Right ventricle myocardium inferior (tissue), 1 donor: ENCODE results near the gene CTNNBL1. TPM values are rescaled to one million over a fixed set of nuclear protein-coding genes. Genes with fewer than 3 reads are reported as not detected.
"Not testable (repeated sequence)": the region's sequence is repeated elsewhere in the genome, so short reads cannot be mapped to it uniquely, and the experiment has no call there.

Source experiments
- ATAC-seq: fragments of 200-7000 bp; cut with Tn5 transposase; one replicate; pipeline ENCODE4 v1.9.1; 2020; ENCODE audit warnings: mild to moderate bottlenecking, moderate library complexity
- DNase-seq: peaks from one replicate; pipeline ENCODE4 v3.0.0; 2021; ENCODE audit errors: missing footprints
- intact Hi-C: fragments of 100-400 bp; cut with DNase I; formaldehyde crosslinking; loops from one replicate; pipeline ENCODE4 v1.11.0; 2022
- total RNA-seq: library from RNA; stranded (reverse); fragmentation: NEBNext Ultra II Directional; extraction: Animal tissue kit (Norgen Biotek cat#: 25700); gene quantifications from one replicate; pipeline ENCODE4 v1.2.1, GENCODE V29; 2021
- donor health status: DM: no; HTN: yes; CAD: no; lungs with severe emphysema.

CTNNBL1 gene
- total RNA-seq, 1 donor from 2014 or later = 62.1 TPM

DNA sequence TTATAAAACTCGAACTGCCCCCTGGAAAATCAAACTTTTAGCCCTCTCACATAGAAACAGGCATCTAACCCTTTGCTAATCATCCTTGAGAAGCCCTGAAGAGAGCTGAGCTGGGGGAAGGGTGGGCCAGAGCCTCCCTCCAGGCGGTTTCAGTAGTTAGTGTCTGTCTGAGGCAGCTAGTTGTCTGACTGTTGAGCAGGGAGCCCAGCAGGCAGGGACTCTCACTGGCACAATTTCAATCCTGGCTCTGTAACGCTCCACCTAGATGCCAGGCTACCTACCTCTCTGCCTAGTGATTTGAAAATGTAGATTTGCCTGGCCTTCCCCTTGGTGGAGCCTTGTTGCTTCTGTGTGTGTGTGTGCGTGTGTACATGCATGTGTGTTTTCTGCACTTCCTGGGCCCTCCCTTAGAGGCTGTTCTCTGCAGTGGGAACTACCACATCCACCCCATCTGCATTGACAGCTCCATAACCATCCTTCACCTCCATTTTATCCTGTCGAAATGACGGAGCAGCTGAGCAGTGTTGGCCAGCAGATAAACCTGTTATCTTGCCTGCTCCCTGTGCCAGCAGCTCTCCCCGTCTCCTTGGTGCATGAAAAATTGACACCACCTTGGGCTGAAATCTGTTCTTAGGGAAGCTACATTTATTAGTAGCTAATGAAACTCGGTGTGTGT lies 139.5 kb downstream of the CTNNBL1 start:
- ATAC-seq = no peak
- no peak for DNase-seq
- intact Hi-C loops = no loop called here

DNA sequence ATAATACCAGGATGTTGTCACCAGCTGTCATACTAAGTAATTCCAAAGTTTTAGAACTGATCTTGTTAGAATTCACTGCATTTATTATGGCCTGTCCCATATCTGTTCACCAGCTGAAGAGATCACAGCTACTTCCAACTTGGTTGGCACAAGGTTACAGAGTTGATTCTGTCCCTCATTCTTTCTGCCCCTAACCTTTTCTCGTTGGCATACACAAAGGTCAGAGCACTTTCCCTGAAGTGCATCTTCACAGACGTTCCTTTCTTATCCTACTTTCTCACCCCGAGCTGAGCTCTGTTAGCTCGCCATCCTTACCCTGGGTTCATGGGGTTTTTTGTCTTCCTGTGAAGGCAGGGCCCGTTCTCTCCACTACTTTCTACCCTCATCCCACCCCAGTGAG lies 143.1 kb downstream of the CTNNBL1 start:
- ATAC-seq = no peak
- no peak for DNase-seq
- intact Hi-C loops = no loop called here

DNA sequence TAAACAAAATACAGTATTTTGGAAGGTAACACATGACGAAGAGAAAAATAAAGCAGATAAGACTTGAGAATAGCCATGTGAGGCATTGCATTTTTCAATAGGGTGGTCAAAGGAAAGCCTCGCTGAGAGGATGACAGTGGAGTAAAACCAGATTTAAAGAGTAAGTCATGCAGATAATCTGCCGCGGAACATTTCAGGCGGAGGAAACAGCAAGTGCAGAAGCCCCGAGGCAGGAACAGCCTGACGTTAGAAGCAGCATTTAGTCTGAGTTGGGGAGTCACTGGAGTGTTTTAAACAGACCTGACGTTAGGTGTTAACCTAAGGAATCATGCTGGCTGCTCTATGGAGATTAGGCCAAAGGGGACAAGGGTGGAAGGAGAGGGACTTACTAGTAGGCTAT lies 144.1 kb downstream of the CTNNBL1 start:
- intact Hi-C loops = no loop called here
- DNase-seq = no peak
- ATAC-seq = no peak

DNA sequence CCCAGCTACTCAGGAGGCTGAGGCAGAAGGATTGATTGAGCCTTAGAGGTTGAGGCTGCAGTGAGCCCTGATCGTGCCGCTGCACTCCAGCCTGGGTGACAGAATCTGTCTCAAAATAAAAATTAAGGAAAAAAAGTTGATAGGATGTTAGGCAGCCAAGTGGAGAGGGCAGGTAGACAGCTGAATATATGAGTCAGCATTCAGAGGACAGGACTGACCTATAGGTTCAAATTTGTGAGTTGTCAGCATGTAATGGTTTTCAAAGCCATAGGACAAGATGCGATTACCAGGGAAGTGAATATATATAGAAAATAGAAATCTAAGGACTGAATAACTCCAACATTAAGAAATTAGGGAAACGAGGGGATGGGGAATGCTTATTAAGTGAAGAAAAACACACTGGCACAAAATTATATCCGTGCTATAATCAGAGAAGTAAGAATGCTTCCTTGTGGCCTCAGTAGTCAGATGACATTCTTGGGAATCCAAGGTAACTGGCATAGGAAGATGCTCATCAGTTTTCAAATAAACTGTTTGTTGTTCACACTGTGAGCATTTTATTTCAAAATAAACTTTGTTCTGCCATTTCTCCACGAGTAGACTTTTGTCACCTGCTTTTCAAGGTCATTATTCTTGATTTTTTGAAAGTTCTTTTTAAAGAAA lies 145.1 kb downstream of the CTNNBL1 start:
- DNase-seq = no peak
- ATAC-seq = no peak
- intact Hi-C loops = no loop called here

DNA sequence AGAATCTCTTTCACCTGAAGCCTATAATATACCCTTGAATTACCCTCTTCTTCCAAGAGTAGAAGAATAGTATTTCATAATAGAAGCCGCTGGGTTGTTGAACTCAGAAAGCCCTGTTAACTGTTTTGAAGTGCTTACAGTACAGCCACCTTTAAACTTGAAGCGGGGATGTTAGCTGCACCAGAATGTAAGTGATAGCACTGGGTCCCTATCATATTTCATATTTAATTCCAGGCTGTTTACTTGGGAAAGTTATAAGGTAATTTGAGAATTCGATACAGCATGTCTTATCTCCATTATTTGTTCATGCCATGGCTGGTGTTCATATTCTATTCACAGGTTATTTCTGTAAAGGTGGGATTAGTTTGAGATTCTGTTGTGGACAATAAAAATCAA lies 145.6 kb downstream of the CTNNBL1 start:
- no peak for ATAC-seq
- no peak for DNase-seq
- intact Hi-C loops = no loop called here

DNA sequence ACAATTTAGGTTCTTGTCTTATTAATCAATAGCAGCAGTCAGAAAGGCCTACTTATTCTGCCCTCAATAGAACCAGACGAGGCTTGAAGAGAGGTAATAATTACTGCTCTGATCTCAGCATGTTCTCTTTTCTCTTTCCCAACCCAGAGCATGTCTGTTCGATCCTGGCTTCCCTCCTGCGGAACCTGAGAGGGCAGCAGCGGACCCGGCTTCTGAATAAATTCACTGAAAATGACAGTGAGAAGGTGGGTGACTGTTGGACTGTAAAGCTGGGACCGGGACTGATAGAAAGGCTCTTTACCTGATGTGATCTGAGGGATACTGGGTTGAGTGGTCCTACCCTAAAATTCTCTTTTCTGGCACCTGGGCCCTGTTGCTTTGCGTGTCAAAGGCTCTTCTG lies 146.1 kb downstream of the CTNNBL1 start:
- ATAC-seq = no peak
- DNase-seq = no peak
- intact Hi-C loops = no loop called here

DNA sequence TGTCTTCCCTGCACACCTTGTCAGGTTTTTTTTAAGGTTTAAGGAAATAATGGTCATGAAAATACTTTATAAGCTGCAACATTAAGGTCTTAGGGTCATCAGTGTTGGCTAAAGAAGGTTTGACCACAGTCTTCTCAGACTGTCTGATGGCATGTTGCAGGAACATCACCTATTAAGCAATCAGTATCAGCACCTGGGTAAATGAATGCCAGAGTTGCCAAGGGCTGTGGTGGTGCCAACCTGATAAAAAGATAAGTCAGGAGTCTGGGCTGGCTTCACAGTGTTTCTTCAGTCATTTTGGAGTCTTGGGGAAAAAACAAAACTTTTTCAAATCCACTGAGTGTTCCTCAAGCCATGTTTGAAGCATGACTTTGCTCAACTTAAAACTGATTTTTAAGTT lies 147.6 kb downstream of the CTNNBL1 start:
- intact Hi-C loops = no loop called here
- ATAC-seq (no peak), DNase-seq (no peak)

DNA sequence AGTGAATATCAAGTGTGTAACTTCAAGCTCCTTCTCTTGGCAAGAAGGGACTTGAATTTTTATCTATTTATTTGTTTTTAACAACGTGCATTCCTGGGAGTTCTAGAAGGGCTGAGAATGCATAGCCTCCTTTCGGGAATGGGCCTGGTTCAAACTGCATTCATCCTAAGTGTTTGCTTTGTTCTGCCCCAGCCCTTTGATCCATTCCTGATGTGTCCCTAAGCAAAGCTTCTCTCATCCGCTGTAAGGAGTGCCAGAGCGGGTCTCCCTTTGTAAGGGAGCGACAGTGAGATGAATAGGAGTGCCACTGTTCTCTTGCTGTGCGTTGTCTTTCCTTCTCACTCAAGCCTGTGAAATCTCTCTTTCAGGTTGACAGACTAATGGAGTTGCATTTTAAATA lies 148.1 kb downstream of the CTNNBL1 start:
- DNase-seq = no peak
- intact Hi-C loops = no loop called here
- no peak for ATAC-seq

DNA sequence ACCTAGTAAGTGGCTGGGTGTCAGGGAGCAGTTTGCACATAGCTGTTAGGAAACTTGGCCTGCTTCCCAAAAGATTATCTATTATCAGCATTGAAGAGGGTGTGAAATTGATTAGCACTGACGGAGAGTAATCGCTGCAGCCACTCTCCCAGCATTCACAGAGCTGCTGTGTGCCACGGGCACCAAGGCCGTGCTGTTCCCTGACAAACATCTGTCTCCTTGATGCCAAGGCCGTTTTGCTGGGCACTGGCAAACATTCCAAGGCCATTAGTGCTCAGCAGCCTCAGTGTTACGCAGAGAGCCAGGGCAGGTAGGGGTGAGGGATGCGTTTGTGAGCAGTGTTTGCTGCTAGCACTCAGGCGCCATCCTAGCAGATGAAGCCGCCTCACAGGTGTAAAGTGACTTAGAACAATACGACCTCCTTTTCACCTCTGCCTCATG lies 151.4 kb downstream of the CTNNBL1 start:
- DNase-seq (peak; percentile 69), ATAC-seq (peak; percentile 87)
- intact Hi-C loops = loop anchor here (5.0 kb wide), 1 partner anchor 147 kb away; no protein-coding TSS in a partner anchor

DNA sequence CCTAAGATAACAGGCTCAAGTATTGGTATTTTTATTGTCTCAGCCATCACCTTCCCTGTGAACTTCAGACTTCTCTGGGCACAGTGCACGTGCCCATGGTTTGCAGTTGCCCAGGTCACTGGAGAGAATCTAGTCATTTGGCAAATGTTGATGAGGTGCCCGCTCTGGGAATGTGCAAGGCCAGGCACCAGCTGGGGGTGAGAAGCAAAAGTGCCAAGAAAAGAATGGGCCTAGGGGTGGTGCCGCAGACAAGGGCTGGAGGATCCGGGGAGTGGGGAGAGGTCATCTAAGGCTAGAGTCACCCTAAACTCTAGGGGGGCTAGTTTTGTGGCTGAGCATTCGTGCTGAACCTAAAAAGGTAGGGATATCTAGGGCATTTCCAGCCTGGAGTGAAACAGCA lies 152.0 kb downstream of the CTNNBL1 start:
- intact Hi-C loops = loop anchor here (5.0 kb wide), 1 partner anchor 146 kb away; no protein-coding TSS in a partner anchor
- ATAC-seq = no peak
- no peak for DNase-seq

DNA sequence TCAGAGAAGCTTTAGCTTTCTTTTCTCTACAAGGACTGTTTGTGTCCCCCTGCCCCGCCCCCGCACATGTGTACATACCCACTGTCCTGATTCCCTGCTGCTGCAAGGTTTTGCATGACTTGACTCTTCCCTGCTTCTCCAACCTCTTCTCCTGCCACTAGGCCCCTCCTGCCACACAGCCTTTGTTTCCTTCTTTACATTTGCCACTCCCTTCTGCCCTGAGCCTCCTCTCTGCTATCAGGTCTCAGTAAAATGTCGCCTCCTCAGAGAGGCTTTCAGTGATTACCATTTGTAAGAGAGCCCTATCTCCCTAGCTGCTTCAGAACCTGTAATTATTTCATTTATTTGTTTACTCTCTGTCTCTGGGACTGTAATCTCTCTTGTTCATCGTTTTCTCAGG lies 152.7 kb downstream of the CTNNBL1 start:
- intact Hi-C loops = loop anchor here (5.0 kb wide), 1 partner anchor 146 kb away; no protein-coding TSS in a partner anchor
- DNase-seq = no peak
- ATAC-seq = no peak

DNA sequence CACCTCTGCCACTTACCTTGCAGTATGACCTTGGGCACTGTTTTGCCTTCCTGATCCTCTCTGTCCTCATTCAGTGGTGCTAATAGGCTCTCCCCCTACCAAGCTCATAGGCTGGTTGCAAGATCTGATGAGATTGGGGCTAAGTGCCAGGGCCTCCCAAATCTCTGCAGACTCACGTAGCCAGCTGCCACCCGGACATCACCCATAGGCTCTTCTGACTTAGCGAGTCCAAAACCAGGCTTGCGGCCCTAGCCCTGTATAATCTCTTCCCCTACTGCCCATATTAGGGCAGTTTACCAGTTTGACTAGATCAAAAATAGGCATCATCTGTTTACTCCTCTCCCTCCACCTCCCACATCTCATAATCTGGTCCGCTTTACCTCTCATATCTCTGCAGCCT lies 154.9 kb downstream of the CTNNBL1 start:
- DNase-seq (no peak), ATAC-seq (no peak)
- intact Hi-C loops = loop anchor here (5.0 kb wide), 1 partner anchor 144 kb away; no protein-coding TSS in a partner anchor

DNA sequence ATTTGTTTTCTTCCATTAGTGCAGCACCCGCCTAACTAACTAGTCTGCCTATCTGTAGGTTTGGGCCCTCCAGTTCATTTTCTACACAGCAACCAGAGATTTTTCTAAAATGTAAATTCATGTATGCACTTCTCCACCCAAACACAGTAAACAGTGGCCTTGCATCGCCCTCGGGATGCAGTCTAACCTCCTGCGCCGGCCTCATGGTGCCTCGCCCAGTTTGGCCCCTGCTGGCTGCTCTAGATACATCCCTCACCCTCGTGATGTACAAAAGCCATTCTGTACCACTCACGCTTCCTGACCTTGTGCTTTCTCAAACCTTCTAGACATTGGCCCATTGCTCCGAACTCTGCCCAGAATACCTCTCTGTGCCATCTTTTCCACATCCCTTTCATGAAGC lies 155.3 kb downstream of the CTNNBL1 start:
- intact Hi-C loops = loop anchor here (5.0 kb wide), 1 partner anchor 143 kb away; no protein-coding TSS in a partner anchor
- ATAC-seq (no peak), DNase-seq (no peak)

DNA sequence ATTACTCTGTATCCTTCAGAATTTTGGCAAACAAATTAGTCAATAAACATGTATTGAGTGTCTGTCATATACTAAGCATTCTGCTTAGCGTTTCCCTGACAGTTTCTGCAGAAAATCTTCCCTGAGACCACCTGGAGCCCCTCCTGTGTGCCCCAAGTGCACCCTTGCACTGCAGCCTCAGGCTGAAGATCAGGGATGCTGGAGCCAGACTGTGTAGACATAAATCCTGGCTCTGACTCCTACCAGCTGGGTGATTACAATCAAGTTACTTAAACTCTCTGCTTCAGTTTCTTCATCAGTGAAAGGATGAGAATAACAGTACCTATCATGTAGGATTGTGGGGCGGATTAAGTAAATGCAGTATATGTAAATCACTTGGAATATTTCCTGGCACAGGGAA lies 155.7 kb downstream of the CTNNBL1 start:
- intact Hi-C loops = loop anchor here (5.0 kb wide), 1 partner anchor 143 kb away; no protein-coding TSS in a partner anchor
- DNase-seq = no peak
- ATAC-seq = no peak

DNA sequence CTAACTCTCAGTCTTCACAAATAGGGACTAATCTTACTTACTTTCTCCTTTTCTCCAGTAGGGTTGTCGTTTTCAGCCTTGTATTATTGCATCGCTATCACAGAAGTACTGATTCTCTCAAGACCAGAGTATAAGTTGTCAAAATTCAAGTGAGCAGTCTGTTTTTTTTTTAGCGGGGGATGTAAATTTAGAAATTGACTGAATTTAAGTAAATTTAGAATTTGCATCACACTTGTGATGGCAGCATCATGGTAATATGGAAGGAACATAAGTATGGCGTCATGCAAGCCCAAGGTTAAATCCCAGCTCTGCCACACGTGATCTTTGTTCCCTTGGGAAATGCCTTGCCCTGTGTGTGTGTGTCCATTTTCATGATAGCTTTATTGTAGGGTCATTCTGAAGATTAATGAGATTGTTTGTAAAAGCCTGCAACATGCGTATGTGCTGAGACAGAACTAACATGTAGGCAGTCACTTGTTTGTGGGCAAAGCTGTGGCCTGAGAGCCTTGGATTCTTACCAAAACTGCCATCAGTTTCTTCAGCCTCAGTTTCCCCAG lies 156.3 kb downstream of the CTNNBL1 start:
- ATAC-seq = no peak
- intact Hi-C loops = no loop called here
- no peak for DNase-seq

DNA sequence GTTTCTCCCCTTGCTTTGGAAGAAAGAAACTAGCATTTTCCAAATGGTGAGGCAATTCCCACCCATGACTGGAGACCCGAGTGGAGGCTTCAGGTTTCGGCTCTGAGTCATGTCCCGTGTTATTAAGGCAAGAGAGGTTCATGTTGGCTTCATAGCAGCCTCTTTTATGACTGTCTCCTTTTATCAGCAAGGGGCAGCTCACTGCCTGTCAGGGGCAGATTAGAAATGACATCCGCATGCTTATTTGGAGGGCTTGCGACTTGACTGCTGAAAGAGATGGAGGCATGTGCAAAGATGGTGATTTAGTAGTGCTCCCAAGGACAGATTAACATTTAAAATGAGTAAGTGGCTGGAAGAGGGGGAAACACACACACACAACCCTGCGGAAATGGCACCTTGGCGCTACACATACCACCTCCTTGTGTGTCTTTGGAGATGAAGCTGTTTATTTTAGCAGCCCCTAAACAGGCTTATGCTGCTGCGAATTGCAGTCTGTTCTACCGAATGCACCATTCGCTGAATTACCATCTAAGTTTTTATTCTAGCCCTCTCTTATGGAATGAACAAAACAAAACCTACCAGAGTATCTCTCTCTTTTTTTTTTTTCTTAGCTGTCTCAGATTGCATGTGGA lies 157.0 kb downstream of the CTNNBL1 start:
- DNase-seq = no peak
- intact Hi-C loops = no loop called here
- no peak for ATAC-seq

DNA sequence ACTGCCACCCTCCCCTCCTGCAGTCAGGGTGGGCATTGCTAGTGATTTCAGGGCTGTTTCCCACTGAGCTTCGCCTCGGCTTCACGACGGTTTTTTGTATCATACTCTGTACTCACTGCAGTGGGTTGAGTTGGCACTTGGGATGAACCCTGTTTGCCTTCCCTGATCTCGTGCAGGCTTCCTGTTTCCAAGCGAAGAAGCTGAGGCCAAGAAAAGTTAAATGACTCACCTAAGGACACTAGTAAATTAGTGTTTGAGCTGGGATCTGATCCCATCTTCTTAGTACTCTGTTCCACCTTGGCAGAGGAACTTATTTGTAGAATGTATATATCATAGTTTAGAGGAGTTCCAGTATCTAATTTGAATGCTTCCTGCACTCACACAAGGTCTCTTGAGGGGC lies 158.8 kb downstream of the CTNNBL1 start:
- intact Hi-C loops = no loop called here
- DNase-seq (no peak), ATAC-seq (no peak)

DNA sequence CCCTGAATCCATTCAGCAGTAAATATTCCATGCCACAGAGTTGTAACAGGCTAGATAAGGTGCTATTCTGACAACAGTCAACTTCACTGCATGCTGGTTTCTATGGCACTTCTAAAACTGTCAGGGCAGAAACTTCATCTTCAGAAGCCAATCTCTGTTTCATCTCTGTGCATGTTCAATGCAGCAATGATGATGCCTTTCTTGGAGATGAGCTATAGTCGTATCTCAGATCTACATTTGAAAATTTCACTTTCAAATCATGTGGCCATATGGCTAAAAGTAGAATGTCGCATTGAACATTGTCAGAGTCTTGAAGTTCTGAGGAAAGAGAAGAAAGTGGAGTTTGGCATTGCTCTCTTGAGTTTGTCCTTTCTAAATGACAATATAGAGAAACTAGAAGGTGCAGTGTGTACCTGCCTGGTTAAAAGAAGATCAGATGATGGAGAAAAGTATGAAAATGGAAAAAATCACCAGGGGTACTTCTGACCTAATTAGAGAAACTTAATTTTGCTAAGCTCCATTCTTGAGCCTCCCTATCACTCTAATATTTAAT lies 160.1 kb downstream of the CTNNBL1 start:
- intact Hi-C loops = no loop called here
- ATAC-seq = no peak
- DNase-seq = no peak

DNA sequence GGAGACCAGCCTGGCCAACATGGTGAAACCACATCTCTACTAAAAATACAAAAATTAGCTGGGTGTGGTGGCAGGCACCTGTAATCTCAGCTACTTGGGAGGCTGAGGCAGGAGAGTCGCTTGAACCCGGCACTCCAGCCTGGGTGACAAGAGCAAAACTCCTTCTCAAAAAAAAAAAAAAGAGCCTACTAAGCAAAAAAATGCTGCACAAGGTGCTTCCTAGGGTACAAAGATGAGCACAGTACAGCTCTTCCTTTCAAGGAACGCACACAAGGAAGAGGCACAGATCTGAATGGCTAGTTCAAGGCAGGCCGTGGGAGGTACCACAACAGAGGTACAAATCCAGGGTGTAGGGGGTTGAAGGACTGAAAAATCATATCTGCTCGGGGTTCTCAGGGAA lies 162.2 kb downstream of the CTNNBL1 start:
- ATAC-seq, DNase-seq, intact Hi-C loops: not testable (repeated sequence)
